NCI-H1436 (cell line): ENCODE data around the gene STON2.
"Not testable (repeated sequence)": the region's sequence is repeated elsewhere in the genome, so short reads cannot be mapped to it uniquely, and the experiment has no call there.

ENCODE experiments used
- DNase-seq: peaks from one replicate; lab custom pipeline; 2025; lab: John Stamatoyannopoulos, UW

The STON2 gene

GRCh38 chr14:81400202-81400678, at the start of gene STON2:
Gene STON2 (minus strand): TSS chr14:81400324. CDS start chr14:81398382, 1,942 bp downstream.
- no peak for DNase-seq

GRCh38 chr14:81449576-81449975, 49.5 kb upstream of the STON2 start:
- no peak for DNase-seq

DNA sequence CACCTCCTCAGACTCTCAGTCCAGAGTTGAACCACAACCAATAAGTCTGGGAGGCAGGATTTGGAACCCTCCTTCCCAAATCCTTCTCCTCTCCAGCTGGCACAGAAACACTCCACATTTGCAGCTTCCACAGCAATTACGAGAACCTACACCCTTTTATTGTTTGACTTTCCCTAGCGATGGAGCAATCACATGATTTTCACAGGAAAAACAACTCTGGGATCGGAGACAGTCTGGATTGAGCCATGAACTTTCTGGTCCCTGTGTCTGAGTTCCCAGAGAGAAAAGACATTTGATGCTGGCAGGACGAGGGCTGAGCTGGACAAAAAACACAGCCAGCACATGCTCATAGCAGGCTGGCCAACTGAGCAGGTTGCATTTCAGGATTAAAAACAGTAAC, 49.0 kb upstream of the STON2 start:
- DNase-seq = no peak

- no peak for DNase-seq
These were observed 47.1 kb upstream of the STON2 start for GRCh38 chr14:81447021-81447764.

DNA sequence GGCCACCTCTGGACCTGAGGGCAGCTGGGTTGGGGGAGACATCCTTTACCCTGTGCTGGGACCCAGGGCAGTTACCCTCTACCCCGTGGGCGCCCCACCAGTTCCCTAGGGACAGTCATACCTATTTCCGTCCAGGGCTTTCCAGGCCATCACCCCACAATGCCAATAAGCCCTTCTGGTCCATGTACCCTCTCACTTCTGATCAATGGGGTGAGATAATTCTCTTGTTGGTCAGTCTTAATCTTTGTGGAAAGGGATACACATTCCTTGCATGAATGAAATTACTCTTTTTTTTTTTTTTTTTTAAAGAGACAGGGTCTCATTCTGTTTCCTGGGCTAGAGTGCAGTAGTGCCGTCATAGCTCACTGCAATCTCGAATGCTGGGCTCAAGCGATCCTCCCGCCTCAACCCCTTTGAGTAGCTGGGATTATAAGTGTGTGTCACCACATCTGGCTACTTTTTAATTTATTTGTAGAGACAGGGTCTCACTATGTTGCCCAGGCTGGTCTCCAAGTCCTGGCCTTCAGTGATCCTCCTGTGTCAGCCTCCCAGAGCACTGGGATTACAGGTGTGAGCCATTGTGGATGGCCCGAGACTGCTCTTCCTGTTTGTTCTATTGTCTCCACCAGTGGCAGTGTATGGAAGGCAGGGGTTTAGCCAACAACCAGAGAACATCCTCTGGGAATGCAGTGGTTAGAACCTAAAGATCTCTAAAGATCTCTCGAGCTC, 46.3 kb upstream of the STON2 start:
- no peak for DNase-seq

DNA sequence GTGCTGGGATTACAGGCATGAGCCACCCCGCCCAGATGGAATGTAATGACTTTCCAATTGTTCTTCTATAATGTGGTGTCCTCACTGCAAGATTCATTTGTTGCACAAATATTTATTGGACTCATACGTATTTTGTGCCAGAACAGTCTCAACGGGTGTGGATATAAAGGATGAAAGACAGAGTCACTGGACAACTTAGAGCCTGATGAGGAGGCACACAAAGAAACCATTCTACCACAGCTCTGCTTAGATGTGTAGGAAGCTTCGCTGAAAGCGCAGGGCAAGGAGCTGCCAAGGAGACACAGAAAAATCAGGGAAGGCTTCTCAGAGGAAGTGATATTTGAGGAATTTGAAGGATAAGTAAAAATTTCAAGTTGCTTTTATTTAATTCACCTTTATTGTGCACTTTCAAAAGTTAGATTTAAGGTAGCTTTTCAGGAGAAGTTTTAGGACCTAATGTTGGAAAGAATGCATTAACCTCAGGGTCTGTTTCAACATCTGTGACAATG, 41.6 kb upstream of the STON2 start:
- DNase-seq = no peak

DNA sequence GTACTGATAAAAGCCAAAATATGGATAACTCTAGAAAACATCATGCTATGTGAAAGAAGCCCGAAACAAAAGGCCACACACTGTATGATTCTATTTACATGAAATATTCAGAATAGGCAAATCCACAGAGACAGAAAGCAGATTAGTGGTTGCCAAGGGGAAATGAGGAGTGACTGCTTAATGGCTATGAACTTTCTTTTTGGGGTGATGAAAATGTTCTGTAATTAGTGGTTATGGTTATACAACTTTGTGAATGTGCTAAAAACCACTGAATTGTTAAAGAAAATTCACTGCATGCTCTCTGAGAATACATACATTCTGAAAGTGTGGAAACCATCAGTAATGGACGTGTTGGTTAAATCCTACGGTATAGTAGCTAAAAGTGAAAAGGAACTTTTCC, 39.9 kb upstream of the STON2 start:
- no peak for DNase-seq

GRCh38 chr14:81437244-81437643, 37.1 kb upstream of the STON2 start:
- no peak for DNase-seq

GRCh38 chr14:81436296-81437138, 36.4 kb upstream of the STON2 start:
- peak; percentile 63 for DNase-seq

- peak; percentile 44 for DNase-seq
These were observed 35.5 kb upstream of the STON2 start for GRCh38 chr14:81435391-81436295.

DNA sequence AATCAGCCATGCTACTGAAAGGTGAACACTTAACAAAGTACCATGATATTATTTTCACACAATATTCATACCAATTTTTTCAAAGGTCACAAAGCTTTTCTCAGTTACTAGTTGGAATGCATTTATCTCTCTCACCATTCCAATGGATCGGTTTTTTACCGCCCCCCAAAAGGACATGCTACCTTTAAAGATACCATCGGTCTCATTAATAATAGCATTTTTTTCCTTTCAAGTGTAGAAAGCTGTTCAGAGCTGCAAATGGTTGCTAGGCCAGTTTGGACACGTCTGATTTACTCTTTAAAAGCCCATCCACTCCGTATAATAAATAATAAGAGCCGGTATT, 34.9 kb upstream of the STON2 start:
- DNase-seq = no peak

DNA sequence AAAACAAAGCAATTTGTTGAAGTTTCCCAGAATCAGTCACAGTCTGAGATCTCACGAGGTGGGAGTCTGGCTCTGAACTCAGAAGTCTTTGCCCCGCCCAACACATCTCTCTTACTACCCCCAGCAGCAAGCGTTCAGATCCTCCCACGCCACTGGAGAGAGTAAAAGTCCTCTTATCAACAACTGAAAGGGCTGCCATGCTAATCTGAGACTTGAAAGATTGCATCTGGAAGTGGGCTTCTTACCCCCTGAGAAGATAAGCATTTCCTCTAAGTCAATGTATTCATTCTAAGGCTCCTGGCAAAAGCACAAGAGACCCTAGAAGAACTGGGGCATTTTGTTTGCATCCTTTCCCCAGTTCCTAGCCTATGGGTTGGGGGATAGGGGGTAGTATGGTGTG, 34.1 kb upstream of the STON2 start:
- DNase-seq = no peak

- DNase-seq = no peak
These were observed 33.3 kb upstream of the STON2 start for GRCh38 chr14:81433378-81433777.

DNA sequence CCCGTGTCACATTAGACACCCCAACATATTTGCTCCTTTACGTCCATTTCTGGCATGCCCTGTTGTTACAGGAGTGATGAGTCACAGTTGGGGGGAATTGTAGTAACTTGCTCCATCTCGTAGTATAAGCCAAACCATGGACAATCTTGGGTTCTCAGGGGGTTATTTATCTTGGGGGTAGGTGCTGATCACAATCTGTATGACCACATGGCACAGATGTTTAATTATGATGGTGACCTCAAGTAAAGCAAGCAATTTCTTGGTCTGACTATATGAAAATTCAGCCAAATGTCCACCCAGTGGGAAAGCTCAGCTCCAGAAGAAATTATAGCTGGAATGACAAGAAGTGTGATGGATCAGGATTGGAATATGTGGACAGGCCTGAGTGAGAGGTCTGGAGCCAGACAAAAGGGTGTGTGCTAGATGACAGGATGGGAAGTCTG, 32.1 kb upstream of the STON2 start:
- DNase-seq = no peak

DNA sequence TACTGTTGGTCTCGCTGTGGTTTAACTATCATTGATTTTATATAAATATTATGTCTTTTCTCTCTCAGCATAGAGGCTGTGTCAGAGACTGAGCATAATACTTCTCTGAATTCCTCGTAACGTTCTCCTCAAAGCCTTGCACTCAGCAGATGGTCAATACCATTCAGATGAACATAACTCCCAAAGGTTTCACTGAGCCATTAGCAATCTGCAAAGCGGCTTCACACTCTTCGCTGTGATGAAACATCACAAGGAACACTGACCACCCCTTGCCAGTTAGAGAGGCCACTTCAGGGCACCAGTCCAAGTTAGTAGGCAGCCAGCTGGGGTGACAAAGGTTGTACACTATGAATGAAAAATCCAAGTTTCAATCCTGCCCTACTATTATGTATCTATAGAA, 30.1 kb upstream of the STON2 start:
- no peak for DNase-seq

GRCh38 chr14:81429749-81430148, 29.6 kb upstream of the STON2 start:
- DNase-seq = not testable (repeated sequence)

DNA sequence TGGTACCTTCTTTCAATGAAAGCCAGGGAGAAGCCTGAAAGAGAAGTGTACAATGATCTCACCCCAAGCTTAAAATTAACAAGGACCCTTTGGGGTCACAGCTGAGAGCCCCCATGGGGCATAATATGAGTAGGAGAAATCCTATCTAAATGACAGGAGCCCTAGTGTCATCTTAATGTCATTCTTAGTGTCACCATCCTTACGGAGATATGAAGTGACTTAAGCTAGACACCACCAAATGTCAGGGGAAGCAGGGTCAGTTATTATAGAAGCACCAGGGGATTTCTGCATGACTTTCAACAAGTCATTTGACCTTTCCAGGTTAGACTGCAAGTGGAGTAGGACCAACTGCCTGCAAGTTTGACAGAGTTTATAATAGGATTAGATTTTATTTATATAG, 28.9 kb upstream of the STON2 start:
- no peak for DNase-seq

DNA sequence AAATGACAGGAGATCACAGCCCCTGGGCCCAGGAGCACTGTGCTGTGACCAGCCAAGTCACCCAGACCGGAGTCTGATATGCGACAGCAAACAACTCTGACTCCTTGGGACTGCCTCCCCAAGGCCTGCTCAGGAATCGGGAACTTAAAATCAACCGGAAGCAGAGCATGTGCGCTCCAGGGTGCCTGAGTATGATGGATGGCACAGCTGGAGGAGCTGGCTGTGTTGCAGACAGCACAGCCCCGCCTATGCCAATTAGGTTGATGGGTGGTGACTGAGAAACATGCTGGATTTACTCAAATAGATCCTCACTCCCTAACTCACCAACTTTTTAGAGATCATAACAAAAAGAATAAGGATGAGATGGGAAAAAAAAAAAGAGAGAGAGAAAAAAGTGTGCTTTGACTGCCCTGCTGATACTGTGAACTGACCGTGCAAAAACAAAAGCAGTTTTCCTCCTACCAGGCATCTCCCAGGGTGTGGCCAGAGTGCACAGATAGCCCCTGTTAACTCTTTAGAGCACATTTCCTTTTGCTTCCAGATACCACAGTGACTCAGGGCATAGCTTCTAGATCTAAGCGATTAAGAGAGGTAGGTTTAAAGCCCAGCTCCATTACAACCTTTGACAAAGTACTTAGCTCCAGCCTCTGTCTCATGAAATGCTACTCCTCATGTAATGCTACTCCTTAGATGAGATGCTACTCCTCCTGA, 27.4 kb upstream of the STON2 start:
- DNase-seq = no peak

DNA sequence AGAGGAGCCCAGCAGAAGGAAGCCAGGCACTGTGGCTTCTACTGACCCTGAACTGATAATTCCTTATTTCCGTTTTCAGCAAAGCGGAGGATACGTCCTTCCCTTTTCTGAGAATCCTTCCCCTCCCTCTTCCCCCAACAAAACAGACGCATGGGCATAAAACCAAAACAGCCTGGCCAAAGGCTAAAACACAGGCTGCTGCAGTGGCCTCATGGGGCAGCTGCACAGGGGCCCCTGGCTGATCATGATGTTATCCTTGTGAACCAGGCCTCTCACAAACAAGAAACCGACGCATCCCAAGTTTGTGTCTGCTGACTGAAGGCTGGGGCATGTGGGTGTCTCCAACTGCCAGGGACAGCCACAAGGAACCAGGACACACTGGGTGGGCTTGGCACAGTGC, 23.4 kb upstream of the STON2 start:
- DNase-seq = no peak

DNA sequence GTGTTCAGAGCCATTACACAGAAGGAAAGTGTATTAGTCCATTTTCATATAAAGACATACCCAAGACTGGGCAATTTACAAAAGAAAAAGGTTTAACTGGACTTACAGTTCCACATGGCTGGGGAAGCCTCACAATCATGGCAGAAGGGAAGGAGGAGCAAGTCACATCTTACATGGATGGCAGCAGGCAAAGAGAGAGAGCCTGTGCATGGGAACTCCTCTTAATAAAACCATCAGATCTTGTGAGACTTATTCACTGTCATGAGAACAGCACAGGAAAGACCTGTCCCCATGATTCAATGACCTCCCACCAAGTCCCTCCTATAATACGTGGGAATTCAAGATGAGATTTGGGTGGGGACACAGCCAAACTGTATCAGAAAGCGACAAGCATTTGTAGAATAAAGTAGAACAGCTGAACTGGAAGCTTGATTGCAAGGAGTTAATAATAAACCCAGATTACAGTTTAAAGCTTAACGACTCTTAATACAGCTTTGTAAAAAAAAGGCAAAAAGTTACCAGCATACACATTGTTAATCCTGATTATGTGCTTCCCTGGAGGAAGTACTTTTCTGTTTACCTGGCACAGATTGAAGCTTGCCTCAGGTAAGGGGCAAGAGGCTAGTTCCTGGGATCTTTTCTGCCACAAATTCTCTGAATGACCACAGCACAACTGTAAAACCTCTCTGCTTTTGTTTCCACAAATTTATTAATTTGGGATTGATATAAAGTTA, 18.1 kb upstream of the STON2 start:
- DNase-seq = no peak
